ENCODE measurements around the gene FLNB.

The FLNB gene

GRCh38 chr3:58016710-58017109 is 8.5 kb downstream of the FLNB start:
- ChIA-PET POLR2A (no interaction called here), CTCF (interaction anchor here (0.7 to 2.3 kb wide), 2 partner anchors 8 to 157 kb away, joined by 3 to 13 read pairs; partner anchors contain the start of gene FLNB)
- no peak for DNase-seq (ENCODE audit: extremely low spot score)
- TF ChIP-seq, protein P1, sequence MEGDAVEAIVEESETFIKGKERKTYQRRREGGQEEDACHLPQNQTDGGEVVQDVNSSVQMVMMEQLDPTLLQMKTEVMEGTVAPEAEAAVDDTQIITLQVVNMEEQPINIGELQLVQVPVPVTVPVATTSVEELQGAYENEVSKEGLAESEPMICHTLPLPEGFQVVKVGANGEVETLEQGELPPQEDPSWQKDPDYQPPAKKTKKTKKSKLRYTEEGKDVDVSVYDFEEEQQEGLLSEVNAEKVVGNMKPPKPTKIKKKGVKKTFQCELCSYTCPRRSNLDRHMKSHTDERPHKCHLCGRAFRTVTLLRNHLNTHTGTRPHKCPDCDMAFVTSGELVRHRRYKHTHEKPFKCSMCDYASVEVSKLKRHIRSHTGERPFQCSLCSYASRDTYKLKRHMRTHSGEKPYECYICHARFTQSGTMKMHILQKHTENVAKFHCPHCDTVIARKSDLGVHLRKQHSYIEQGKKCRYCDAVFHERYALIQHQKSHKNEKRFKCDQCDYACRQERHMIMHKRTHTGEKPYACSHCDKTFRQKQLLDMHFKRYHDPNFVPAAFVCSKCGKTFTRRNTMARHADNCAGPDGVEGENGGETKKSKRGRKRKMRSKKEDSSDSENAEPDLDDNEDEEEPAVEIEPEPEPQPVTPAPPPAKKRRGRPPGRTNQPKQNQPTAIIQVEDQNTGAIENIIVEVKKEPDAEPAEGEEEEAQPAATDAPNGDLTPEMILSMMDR (IDR thresholded peaks at IDR 0.05; ENCODE audit: control extremely low read depth, extremely low read depth, low read depth, missing control alignments) = no peak

DNA sequence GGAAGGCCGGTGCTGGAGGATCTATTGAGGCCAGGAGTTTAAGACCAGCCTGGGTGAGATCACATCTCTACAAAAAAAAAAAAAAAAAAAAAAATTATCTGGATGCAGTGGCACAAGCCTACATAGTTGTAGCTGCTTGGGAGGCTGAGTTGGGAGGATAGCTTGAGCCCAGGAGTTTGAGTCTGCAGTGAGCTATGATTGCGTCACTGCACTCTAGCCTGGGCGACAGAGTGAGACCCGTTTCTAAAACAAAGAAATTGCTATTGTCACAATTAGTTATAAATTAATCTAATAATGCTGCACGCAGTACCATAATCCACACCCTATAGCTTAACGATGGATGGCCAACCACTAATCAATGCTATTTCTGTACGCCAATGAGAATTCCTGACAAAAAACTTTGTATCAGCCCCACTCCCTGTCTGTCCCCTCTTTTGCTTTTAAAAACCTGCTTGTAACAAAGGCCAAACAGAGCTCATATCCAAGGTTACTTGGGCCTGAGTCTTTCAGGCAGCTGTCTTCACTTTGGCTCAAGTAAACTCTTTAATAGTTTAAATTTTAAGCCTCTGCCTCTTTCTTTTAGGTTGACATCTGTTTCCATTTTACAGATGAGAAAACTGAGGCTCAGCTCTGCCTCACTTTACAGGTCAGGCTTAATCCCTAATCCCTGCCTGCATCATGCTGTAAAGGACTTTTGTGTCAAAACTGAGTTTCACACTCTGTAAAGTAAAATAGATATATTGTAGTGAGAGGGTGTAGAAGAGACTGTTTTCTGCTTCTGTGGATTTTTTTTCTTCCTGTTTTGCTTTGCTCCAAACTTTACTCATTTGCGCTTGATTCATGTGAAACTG is 10.9 kb downstream of the FLNB start:
- POLR2A ChIA-PET = no interaction called here
- DNase-seq (ENCODE audit: extremely low spot score) = no peak
- CTCF ChIA-PET = interaction anchor here (1.0 to 2.0 kb wide), 10 partner anchors 10 to 160 kb away, joined by 3 to 18 read pairs (median 5); partner anchors contain the start of gene FLNB
- TF ChIP-seq, protein P1 (IDR thresholded peaks at IDR 0.05; ENCODE audit: control extremely low read depth, extremely low read depth, low read depth, missing control alignments) = no peak

DNA sequence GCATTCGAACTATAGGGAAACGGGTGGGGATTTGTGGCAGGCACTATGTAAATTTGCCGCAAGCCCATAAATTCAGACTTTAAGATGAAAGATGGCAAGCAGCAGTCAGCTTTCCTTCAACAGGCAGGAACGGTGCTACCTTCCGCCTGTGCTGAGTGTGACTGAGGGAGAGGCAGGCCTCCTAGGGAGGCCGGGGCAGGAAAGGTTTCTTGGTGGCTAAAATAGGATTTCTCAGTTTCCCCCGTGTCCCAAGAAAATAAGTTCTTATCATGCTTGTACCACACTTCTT is 12.5 kb downstream of the FLNB start:
- DNase-seq (ENCODE audit: extremely low spot score) = no peak
- ChIA-PET POLR2A (no interaction called here), CTCF (interaction anchor here (0.7 to 2.2 kb wide), 6 partner anchors 8 to 152 kb away, joined by 3 to 18 read pairs (median 5); partner anchors contain the start of gene FLNB)
- TF ChIP-seq, protein P1 (IDR thresholded peaks at IDR 0.05; ENCODE audit: control extremely low read depth, extremely low read depth, low read depth, missing control alignments) = no peak

DNA sequence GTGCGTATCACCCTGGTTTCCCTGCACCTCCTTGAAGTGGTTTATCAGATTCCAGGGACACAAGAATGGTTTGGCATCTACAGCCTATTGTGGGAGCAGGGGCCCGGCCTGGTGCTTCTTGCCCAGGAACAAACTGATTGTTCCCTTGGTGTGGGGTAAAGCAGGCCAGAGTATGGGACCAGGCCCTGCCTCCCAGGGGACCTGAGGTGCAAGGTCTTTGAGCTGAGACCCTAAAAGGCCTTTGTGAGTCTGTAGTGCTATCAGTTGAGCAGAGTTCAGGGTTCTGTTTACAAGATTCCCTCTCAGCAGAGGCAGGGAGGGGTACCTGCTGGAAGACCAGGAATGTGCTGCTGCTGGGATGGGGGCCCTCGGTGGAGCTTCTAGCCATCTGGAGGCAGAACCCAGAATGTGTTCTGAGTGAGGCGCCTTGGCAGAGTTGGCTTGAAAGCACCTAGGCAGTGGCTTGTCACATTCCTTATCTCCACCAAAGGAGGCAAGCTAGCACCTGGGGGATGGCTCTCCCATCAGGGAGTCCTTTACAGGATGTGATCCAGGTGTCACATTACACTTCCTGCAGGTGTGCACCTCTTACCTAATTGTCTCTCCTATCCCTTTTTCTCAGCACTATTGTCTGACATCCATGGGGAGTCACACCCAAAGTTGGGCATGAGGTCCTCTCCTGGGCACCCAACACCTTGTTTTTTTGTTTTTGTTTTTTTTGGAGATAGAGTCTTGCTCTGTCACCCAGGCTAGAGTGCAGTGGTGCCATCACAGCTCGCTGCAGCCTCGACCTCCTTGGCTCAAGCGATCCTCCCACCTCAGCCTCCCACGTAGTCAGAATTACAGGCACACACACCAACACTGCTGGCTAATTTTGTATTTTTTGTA is 13.1 kb downstream of the FLNB start:
- TF ChIP-seq, protein P1 (IDR thresholded peaks at IDR 0.05; ENCODE audit: control extremely low read depth, extremely low read depth, low read depth, missing control alignments) = no peak
- ChIA-PET CTCF (interaction anchor here (0.7 to 3.0 kb wide), 6 partner anchors 13 to 152 kb away, joined by 3 to 22 read pairs (median 5); partner anchors contain the start of gene FLNB), POLR2A (no interaction called here)
- no peak for DNase-seq (ENCODE audit: extremely low spot score)

- POLR2A ChIA-PET = interaction anchor here (0.6 kb wide), 1 partner anchor 342 kb away, joined by 3 read pairs; no protein-coding TSS in a partner anchor
- CTCF ChIA-PET = interaction anchor here (1.3 to 3.0 kb wide), 5 partner anchors 10 to 145 kb away, joined by 3 to 22 read pairs (median 6); partner anchors contain the start of gene FLNB
Observed at GRCh38 chr3:58021962-58022361, 13.7 kb downstream of the FLNB start.

More at GRCh38 chr3:58021962-58022361, 13.7 kb downstream of the FLNB start:
- TF ChIP-seq, protein P1 (IDR thresholded peaks at IDR 0.05; ENCODE audit: control extremely low read depth, extremely low read depth, low read depth, missing control alignments) = no peak
- DNase-seq (ENCODE audit: extremely low spot score) = no peak
